GM12878 (cell line): ENCODE data around the gene ARL4D. TPM values are rescaled to one million over a fixed set of nuclear protein-coding genes. Genes with fewer than 3 reads are reported as not detected.

ENCODE experiments used
- ATAC-seq: fragments of 200-7000 bp; cut with Tn5 transposase; 3 replicates; pipeline ENCODE4 v1.9.1; 2020; ENCODE audit warnings: mild to moderate bottlenecking, moderate library complexity
- BruUV-seq: library from RNA; stranded (reverse); fragments of 400-500 nt; replicated peaks from 2 replicates; lab custom pipeline; 2021; lab: Mats Ljungman, UMichigan
- CTCF ChIA-PET: fragments of 300-600 bp; sonication (Branson Sonifier 250); formaldehyde crosslinking; extraction: SDS; loops from one replicate; lab custom pipeline; 2021; ENCODE audit warnings: inconsistent platforms; lab: Yijun Ruan, JAX
- POLR2A ChIA-PET: fragments of 350-600 bp; formaldehyde crosslinking; extraction: SDS; loops from one replicate; lab custom pipeline; 2021; ENCODE audit warnings: inconsistent platforms; lab: Charles Lee
- RAD21 ChIA-PET: fragments of 300-600 bp; sonication (Branson Sonifier 250); formaldehyde crosslinking; loops from one replicate; lab custom pipeline; 2023; ENCODE audit warnings: antibody characterized with exemption; ENCODE audit not compliant: unreplicated experiment; lab: Charles Lee
- SMC1A ChIA-PET: fragments of 300-600 bp; sonication (Branson Sonifier 250); formaldehyde crosslinking; loops from one replicate; lab custom pipeline; 2023; ENCODE audit not compliant: unreplicated experiment, uncharacterized antibody; lab: Charles Lee
- DNase-seq: peaks from one replicate; pipeline ENCODE4 v3.0.0-alpha.2; 2011; ENCODE audit warnings: low read depth, low spot score
- FAIRE-seq: peaks from 3 replicates; lab custom pipeline; 2011; peaks lifted over from hg19 to GRCh38; lab: Jason Lieb, UNC
- H2AFZ ChIP-seq: 2 replicates; pipeline ENCODE4 v1.6.0; 2011; ENCODE audit warnings: low read depth, low read length, control low read depth; ENCODE audit not compliant: control insufficient read depth
- H3K27ac ChIP-seq: 2 replicates; pipeline ENCODE4 v1.5.1; 2011; ENCODE audit warnings: control low read depth; ENCODE audit not compliant: control insufficient read depth, insufficient read depth
- H3K27me3 ChIP-seq, 2 experiments: replicated peaks in 1 of 2; 2 replicates each; pipeline versions ENCODE4 v1.6.0 to v1.6.1; 2011; ENCODE audit warnings: low read length in 1 of 2; ENCODE audit not compliant: control insufficient read depth in 2 of 2, insufficient read depth in 2 of 2
- H3K36me3 ChIP-seq, 2 experiments: 2 replicates each; pipeline ENCODE4 v1.5.1; 2011; ENCODE audit warnings: low read length in 1 of 2; ENCODE audit not compliant: control insufficient read depth in 2 of 2, insufficient read depth in 2 of 2
- H3K4me1 ChIP-seq: 2 replicates; pipeline ENCODE4 v1.6.1; 2011; ENCODE audit warnings: mild to moderate bottlenecking, low read length, moderate library complexity, mixed read lengths; ENCODE audit not compliant: control insufficient read depth, insufficient read depth
- H3K4me2 ChIP-seq: 2 replicates; pipeline ENCODE4 v1.6.0; 2011; ENCODE audit warnings: control low read depth; ENCODE audit not compliant: control insufficient read depth, insufficient read depth
- H3K4me3 ChIP-seq: fragments of 200-600 bp; sonication (generic); 2 replicates; pipeline ENCODE4 v1.5.1; 2016
- H3K79me2 ChIP-seq: 2 replicates; pipeline ENCODE4 v1.6.0; 2011; ENCODE audit warnings: low read length; ENCODE audit not compliant: control insufficient read depth, insufficient read depth
- H3K9ac ChIP-seq: 2 replicates; pipeline ENCODE4 v1.8.0; 2011; ENCODE audit warnings: low read length, control low read depth, mixed read lengths; ENCODE audit not compliant: control insufficient read depth, insufficient read depth
- H3K9me3 ChIP-seq: replicated peaks from 3 replicates; pipeline ENCODE4 v1.5.1; 2011; ENCODE audit warnings: mild to moderate bottlenecking, low read length; ENCODE audit not compliant: control insufficient read depth, insufficient read depth
- H4K20me1 ChIP-seq: 2 replicates; pipeline ENCODE4 v1.6.0; 2011; ENCODE audit not compliant: control insufficient read depth, insufficient read depth
- IKZF1 ChIP-seq: fragments of 450-650 bp; conservative IDR thresholded peaks from 2 replicates; pipeline ENCODE4 v1.6.1; 2017; ENCODE audit warnings: antibody characterized with exemption, mild to moderate bottlenecking
- SUZ12 ChIP-seq: fragments of 200-600 bp; sonication (generic); IDR thresholded peaks from one replicate; pipeline ENCODE4 v1.6.1; 2018; ENCODE audit warnings: antibody characterized with exemption, mild to moderate bottlenecking; ENCODE audit not compliant: unreplicated experiment
- USF1 ChIP-seq: IDR thresholded peaks from 2 replicates; pipeline ENCODE4 v1.6.1; 2011; ENCODE audit warnings: borderline replicate concordance, low read depth, mild to moderate bottlenecking, moderate library complexity, mixed read lengths, low read length; ENCODE audit not compliant: insufficient read depth; ENCODE audit errors: extremely low read length
- USF2 ChIP-seq: IDR thresholded peaks from 2 replicates; pipeline ENCODE4 v1.6.1; 2011; ENCODE audit warnings: low read depth, low read length, improper control_type of control experiment, borderline replicate concordance
- ZNF622 ChIP-seq: fragments of 450-650 bp; IDR thresholded peaks from 2 replicates; pipeline ENCODE4 v1.6.1; 2017; ENCODE audit warnings: mild to moderate bottlenecking, inconsistent platforms
- WGBS: methylation state at CpG from one replicate; pipeline ENCODE4 v1.1.6; 2016; ENCODE audit warnings: low lambda C conversion rate; ENCODE audit not compliant: insufficient replicate concordance, insufficient coverage; ENCODE audit errors: missing lambda C conversion rate; 5-methylcytosine and 5-hydroxymethylcytosine counted together
- in situ Hi-C: fragments of 300-500 bp; cut with MboI; formaldehyde crosslinking; loops from 9 replicates; pipeline ENCODE4 v1.14.3; 2018; ENCODE audit warnings: mixed read lengths
- intact Hi-C: fragments of 100-400 bp; cut with micrococcal nuclease; formaldehyde crosslinking; loops from one replicate; pipeline ENCODE4 v1.14.2; 2022; ENCODE audit not compliant: unreplicated experiment
- polyA plus RNA-seq, 11 experiments: library from polyadenylated mRNA; depleted of rRNA in 4 of 11; unstranded in 6 of 11; stranded (reverse) in 5 of 11; fragments of >200 nt; fragmentation: Nextera tagmentation in 4 of 11; fragmentation: Illumina TruSeq in 1 of 11; extraction: Ambion mirVana in 4 of 11; extraction: Trizol in 1 of 11; gene quantifications; 1 replicate in 1 of 11; 2 replicates in 10 of 11; pipeline versions ENCODE4 v1.2.1 to v1.2.3, GENCODE V29; 2011 to 2016; ENCODE audit warnings: inconsistent platforms in 2 of 11, missing spikeins in 2 of 11, low read depth in 1 of 11
- total RNA-seq, 4 experiments: library from RNA; depleted of rRNA in 3 of 4; stranded (reverse); fragments of >200 nt in 3 of 4; fragmentation: Illumina TruSeq in 1 of 4; extraction: Trizol in 1 of 4; gene quantifications; 2 replicates each; pipeline versions ENCODE4 v1.2.1 to v1.2.3, GENCODE V29; 2013 to 2021

Gene ARL4D
- total and polyA plus RNA-seq, 10 of the 15 experiments (the other 5 are each of a cell fraction or from before 2014, with no cell fraction given): 0.10 to 1.5 (median 0.75) TPM

GRCh38 chr17:43383372-43383771 lies 15.4 kb upstream of the ARL4D start:
- intact Hi-C loops (no loop called here), in situ Hi-C loops (no loop called here)
- ChIA-PET POLR2A (interaction anchor here (0.6 kb wide), 1 partner anchor 67 kb away, joined by 3 read pairs; no protein-coding TSS in a partner anchor), CTCF (interaction anchor here (2.2 to 2.4 kb wide), 2 partner anchors 10 to 100 kb away, joined by 6 to 8 read pairs; partner anchors contain the start of gene DHX8), SMC1A (no interaction called here), RAD21 (no interaction called here)
- 90% methylated on average over 2 of the region's 3 CpGs for WGBS
- Histone ChIP-seq H3K9me3 (peaks cover 15% of the 10 kb centered on the region), H4K20me1 (no peaks in the 10 kb centered on the region), H2AFZ (no peak overlapping the region), H3K27ac (no peak overlapping the region), H3K4me1 (no peaks in the 10 kb centered on the region; the same call in 1 of the 2 replicates), H3K9ac (no peak overlapping the region), H3K4me3 (no peak overlapping the region), H3K4me2 (no peak overlapping the region), H3K36me3 (no peaks in the 10 kb centered on the region), H3K27me3 (no peaks in the 10 kb centered on the region), H3K79me2 (peaks cover under 1% of the 10 kb centered on the region; the same call in 1 of the 2 replicates)
- no peak for FAIRE-seq
- BruUV-seq: no TSS peak
- no peak for ATAC-seq
- TF ChIP-seq SUZ12 (no peak), IKZF1 (no peak), USF2 (no peak), ZNF622 (no peak), USF1 (no peak)
- no peak for DNase-seq
